HL-60 (cell line): ENCODE data around the gene CST5.

Experiments used
- DNase-seq, 2 experiments: peaks; one replicate each; pipeline ENCODE4 v3.0.0-alpha.2; 2010 to 2020; ENCODE audit warnings: low read depth in 1 of 2, low spot score in 1 of 2
- H3K27ac ChIP-seq: fragments of 250-450 bp; sonication (Bioruptor Pico); replicated peaks from 2 replicates; pipeline ENCODE4 v1.5.1; 2020; ENCODE audit warnings: mild to moderate bottlenecking, moderate library complexity
- H3K27me3 ChIP-seq: fragments of 250-450 bp; sonication (Bioruptor Pico); 2 replicates; pipeline ENCODE4 v1.5.1; 2021; ENCODE audit warnings: mild to moderate bottlenecking, moderate library complexity; ENCODE audit not compliant: insufficient read depth, poor library complexity, severe bottlenecking
- H3K4me3 ChIP-seq: replicated peaks from 2 replicates; pipeline ENCODE4 v1.5.1; 2011; ENCODE audit warnings: mild to moderate bottlenecking, control low read depth, low read length; ENCODE audit not compliant: insufficient read depth
- GABPA ChIP-seq: IDR thresholded peaks from 2 replicates; pipeline ENCODE4 v1.6.1; 2012; ENCODE audit warnings: low read depth
- POLR2AphosphoS5 ChIP-seq: IDR thresholded peaks from 2 replicates; pipeline ENCODE4 v1.6.1; 2012; ENCODE audit warnings: low read depth
- SPI1 ChIP-seq: IDR thresholded peaks from 2 replicates; pipeline ENCODE4 v1.6.1; 2012; ENCODE audit warnings: low read depth, mild to moderate bottlenecking, borderline replicate concordance
- TF ChIP-seq, protein P1 (sequence below): IDR thresholded peaks from one replicate; pipeline ENCODE4 v1.5.1; 2011; ENCODE audit warnings: low read length, control low read depth, inconsistent platforms; ENCODE audit not compliant: insufficient read depth
- TF ChIP-seq, protein P2 (sequence below): IDR thresholded peaks from 2 replicates; pipeline ENCODE4 v1.6.1; 2012; ENCODE audit warnings: low read depth; ENCODE audit not compliant: insufficient replicate concordance

CST5 gene

DNA sequence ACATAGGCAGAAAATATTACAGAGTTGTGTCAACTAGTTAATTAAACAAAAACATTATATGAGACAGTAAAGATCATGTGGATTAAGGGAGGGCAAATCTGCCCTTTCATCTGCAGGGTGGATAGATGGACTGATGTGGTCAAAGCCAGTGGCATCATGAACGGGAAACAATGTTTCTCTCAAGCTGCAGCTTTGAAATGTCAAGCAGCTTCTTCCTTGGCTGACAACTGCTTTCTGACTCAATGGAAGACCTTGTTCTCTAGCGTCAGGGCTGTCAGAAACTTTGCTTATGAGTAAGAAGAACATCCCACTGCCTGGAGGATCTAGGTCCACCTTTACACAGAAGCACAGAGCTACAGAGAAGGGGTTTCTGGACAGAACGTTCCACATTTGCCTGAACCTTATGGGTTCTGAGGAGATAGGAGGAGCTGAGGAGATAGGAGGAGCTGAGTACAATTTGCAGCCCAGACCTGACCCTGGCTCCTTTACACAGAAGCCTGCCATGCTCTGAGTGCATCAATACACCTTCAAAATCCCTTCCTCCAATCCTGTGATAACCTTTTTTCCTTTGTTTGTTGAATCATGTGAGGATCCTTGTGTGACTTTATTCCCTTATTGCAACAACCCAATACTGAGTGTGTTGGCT lies 6.1 kb downstream of the CST5 start:
- Histone ChIP-seq H3K27ac (no peak overlapping the region), H3K4me3 (no peak overlapping the region)

DNA sequence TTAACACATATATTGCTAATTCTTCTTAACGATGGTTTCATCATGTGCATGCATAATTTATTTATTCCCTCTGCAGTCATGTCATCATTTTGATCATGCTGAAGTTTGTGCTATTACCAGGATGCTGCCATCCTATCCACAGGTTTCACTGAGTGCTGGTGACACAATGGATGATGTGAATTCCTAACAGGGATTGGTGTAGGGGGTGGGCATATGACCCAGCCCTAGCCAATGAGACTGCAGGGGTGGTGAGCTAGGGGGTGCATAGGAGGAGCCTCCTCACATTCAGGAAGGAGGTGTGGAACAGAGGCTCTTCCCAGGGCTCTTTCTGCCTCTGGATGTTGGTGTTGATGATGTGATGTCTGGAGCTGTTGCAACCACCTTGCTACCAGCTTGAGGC lies 7.5 kb downstream of the CST5 start:
- Histone ChIP-seq H3K27ac (no peak overlapping the region), H3K4me3 (no peak overlapping the region), H3K27me3 (peaks cover 2% of the 10 kb centered on the region)
- TF ChIP-seq, protein P1, sequence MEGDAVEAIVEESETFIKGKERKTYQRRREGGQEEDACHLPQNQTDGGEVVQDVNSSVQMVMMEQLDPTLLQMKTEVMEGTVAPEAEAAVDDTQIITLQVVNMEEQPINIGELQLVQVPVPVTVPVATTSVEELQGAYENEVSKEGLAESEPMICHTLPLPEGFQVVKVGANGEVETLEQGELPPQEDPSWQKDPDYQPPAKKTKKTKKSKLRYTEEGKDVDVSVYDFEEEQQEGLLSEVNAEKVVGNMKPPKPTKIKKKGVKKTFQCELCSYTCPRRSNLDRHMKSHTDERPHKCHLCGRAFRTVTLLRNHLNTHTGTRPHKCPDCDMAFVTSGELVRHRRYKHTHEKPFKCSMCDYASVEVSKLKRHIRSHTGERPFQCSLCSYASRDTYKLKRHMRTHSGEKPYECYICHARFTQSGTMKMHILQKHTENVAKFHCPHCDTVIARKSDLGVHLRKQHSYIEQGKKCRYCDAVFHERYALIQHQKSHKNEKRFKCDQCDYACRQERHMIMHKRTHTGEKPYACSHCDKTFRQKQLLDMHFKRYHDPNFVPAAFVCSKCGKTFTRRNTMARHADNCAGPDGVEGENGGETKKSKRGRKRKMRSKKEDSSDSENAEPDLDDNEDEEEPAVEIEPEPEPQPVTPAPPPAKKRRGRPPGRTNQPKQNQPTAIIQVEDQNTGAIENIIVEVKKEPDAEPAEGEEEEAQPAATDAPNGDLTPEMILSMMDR, result no peak
- TF ChIP-seq GABPA (no peak), SPI1 (no peak), POLR2AphosphoS5 (no peak)
- TF ChIP-seq, protein P2, sequence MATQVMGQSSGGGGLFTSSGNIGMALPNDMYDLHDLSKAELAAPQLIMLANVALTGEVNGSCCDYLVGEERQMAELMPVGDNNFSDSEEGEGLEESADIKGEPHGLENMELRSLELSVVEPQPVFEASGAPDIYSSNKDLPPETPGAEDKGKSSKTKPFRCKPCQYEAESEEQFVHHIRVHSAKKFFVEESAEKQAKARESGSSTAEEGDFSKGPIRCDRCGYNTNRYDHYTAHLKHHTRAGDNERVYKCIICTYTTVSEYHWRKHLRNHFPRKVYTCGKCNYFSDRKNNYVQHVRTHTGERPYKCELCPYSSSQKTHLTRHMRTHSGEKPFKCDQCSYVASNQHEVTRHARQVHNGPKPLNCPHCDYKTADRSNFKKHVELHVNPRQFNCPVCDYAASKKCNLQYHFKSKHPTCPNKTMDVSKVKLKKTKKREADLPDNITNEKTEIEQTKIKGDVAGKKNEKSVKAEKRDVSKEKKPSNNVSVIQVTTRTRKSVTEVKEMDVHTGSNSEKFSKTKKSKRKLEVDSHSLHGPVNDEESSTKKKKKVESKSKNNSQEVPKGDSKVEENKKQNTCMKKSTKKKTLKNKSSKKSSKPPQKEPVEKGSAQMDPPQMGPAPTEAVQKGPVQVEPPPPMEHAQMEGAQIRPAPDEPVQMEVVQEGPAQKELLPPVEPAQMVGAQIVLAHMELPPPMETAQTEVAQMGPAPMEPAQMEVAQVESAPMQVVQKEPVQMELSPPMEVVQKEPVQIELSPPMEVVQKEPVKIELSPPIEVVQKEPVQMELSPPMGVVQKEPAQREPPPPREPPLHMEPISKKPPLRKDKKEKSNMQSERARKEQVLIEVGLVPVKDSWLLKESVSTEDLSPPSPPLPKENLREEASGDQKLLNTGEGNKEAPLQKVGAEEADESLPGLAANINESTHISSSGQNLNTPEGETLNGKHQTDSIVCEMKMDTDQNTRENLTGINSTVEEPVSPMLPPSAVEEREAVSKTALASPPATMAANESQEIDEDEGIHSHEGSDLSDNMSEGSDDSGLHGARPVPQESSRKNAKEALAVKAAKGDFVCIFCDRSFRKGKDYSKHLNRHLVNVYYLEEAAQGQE, result no peak
- no peak for DNase-seq

More for the DNA sequence above, 6.1 kb downstream of the CST5 start:
- no peak for DNase-seq
- H3K27me3 ChIP-seq, result peaks cover 2% of the 10 kb centered on the region
- TF ChIP-seq, protein P1, result no peak
- TF ChIP-seq, protein P2, result no peak
- TF ChIP-seq GABPA (no peak), SPI1 (no peak), POLR2AphosphoS5 (no peak)

DNA sequence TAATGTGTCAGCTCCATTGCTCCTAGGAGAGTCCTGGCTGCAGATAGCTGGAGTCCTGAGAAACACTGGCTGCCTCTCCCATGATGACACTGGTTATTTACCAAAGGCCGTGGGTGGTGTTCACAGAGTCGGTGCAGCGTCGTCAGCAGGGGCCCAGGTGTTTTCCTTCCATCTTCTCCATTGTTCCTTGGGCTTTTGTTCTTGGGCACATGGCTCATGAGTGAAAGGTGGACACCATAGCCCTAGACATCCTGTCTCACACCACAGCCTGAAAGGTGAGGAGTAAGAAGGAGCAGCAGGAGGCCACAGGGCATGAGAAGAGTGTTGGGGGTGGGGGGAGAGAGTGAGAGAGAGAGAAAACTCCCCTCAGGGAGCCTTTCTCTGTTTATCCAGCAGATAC lies 9.1 kb downstream of the CST5 start:
- no peak for DNase-seq
- Histone ChIP-seq H3K4me3 (no peak overlapping the region), H3K27ac (no peak overlapping the region), H3K27me3 (peaks cover 2% of the 10 kb centered on the region)
- TF ChIP-seq SPI1 (no peak), POLR2AphosphoS5 (no peak), GABPA (no peak)
- TF ChIP-seq, protein P1, result no peak
- TF ChIP-seq, protein P2, result no peak
